Kasumi-1 (cell line): ENCODE results near the gene HSD11B2.
"Not testable (repeated sequence)": the region's sequence is repeated elsewhere in the genome, so short reads cannot be mapped to it uniquely, and the experiment has no call there.

ENCODE experiments used
- DNase-seq, 2 experiments: peaks; one replicate each; lab custom pipeline; 2025; lab: John Stamatoyannopoulos, UW

HSD11B2 gene

DNA sequence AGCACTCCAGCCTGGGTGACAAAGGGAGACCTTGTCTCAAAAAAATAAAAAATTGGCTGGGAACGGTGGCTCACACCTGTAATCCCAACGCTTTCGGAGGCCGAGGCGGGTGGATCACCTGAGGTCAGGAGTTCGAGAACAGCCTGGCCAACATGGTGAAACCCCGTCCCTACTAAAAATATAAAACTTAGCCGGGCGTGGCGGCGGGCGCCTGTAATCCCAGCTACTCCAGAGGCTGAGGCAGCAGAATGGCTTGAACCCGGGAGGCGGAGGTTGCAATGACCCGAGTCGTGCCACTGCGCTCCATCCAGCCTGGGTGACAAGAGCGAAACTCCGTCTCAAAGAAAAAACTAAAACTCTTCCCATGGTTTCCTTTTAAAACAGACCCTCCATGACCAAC lies 15.5 kb upstream of the HSD11B2 start:
- not testable (repeated sequence) for DNase-seq

DNA sequence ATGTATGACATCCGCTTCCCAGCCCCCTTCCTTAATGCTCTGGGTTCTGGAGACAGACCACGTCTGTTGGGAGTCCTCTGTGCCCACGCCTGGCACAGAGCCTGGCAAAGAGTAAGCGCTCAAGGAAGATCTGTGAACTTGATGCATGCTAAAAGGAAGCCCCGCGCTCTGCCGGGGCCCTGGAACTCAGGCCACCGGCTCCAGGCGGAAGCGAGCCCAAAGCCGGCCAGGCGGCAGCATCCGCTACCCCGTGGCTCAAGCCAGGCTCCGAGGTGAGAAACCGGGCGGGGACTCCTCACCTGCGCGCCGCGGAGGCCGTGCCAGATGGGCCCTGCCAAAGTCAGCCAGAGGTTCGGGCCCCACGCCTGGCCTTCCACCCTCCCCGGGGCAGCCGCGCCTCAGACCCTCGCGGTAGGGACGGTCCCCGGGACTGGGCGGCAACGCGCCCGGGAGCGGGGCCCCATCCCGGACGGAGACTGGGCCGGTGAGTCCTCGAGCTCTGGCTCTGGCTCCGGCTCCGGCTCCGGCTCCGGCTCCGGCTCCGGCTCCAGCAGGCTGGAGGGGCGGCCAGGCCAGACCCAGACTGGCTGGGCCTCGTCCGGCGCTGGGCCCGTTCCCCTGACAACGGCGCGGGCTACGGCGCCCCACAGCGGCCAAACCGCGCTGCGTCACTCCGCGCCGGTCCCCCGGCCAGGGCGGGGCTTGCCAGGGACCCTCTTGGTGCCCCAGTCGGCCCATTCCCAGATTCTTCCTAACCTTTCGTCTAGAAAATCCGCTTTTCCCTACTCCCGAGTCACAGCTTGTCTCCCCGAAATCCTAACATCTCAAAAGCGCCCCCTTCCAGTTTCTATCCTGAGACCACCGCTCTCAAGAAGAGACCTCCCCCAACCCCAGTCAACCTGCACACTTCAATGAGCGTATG lies 14.8 kb upstream of the HSD11B2 start, which contains the start of gene ZDHHC1:
ZDHHC1 (minus strand) TSS at position 606 of the 922 bp plus-strand sequence. CDS start 8,702 bp downstream, outside the sequence.
- DNase-seq = peak in 1 of 2 experiments; percentile 18

DNA sequence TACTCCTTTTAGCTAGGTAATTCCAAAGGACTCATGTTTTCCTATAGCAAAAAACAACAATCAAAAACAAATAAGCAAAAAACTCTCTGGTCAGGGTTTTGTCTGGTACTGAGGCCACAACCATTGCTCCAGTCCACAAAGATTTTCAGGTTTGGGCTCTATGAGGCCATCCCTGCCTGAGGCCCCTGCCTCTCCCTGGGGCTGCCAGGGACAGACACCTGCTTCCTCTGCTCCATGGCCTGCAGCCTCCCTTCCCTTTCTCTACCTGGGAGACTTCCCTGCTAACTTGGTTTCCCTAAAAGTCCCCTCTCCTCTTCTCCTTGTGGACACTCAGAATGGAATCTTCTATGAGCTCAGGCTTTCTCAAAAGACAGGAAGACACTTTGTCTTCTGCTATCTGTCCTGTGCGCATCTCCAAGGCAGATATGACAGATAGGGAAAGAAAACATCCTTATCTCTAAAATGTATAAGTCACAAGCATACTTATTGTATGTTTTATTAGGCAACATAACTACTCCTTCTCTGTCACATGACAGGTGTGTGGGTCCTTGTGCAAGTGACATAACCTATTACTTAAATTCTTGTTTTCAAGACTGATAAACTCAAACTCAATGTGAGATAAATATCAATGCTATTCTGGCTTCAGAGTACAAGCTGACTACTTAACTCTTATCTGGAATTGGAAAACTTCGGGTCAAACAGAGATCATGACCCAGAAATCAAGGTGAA lies 13.4 kb upstream of the HSD11B2 start:
- DNase-seq = no peak

DNA sequence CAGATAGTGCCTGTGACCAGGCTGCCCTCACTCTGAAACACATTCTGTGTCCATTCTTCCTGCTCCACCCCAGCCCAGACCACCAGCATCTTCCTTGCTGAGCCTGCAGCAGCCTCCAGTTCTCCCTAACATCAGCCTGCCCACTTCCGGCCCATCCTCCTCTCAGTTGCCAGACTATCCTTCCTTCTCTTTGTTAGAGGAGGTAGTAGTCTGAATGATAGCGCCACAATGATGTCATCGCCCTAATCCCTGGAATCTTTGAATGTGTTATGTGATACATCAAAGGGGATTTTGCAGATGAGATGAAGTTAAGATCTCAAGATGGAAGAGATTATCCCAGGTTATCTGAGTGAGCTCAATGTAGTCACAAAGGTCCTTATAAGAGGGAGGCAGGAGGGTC lies 11.4 kb upstream of the HSD11B2 start:
- DNase-seq = no peak

DNA sequence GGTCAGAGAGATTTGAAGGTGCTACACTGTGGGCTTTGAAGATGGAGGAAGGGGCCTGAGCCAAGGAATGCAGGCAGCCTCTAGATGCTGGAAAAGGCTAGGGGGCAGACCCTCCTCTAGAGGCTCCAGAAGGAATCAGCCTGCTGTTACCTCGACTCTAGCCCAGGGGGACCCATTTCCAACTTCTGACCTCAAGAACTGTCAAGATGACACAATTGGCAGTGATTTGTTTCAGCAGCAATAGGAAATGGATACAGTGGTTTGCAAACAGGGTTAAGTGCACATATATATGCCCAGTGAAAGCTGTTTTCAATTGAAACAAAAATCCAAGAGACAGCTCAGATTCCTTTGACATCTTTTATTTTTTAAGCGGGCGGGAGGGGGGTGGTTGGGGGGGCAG lies 11.0 kb upstream of the HSD11B2 start:
- DNase-seq = no peak

DNA sequence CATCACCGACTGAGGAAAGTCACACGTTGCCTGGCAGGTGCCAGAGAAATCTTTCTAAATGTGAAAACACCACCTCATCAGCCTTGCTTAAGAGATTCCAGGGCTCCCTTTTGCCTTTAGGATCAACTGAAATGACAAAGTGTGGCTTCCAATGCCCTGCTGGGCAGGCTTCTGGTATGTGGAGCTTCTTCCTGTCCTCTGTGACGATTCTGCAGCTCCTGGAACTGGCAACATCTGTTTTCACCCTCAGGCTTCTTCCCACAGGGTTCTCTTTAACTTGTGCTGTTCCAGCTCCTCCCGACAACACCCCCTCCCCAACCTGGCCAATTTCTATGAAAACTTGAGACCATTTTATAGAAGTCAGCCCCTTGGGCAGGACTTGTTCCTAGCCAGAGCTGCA lies 9.9 kb upstream of the HSD11B2 start:
- no peak for DNase-seq

DNA sequence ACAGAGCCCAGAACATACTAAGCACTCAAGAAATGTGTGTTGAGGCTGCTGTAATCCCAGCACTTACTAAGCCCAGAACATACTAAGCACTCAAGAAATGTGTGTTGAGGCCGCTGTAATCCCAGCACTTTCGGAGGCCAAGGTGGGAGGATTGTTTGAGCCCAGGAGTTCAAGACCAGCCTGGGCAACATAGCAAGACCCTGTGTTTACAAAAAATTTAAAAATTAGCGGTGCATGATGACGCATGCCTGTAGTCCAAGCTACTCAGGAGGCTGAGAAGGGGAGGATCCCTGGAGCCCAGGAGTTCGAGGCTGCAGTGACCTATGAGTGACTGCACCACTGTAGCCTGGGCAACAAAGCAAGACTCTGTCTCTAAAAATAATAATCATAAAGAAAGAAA lies 7.9 kb upstream of the HSD11B2 start:
- DNase-seq = no peak

DNA sequence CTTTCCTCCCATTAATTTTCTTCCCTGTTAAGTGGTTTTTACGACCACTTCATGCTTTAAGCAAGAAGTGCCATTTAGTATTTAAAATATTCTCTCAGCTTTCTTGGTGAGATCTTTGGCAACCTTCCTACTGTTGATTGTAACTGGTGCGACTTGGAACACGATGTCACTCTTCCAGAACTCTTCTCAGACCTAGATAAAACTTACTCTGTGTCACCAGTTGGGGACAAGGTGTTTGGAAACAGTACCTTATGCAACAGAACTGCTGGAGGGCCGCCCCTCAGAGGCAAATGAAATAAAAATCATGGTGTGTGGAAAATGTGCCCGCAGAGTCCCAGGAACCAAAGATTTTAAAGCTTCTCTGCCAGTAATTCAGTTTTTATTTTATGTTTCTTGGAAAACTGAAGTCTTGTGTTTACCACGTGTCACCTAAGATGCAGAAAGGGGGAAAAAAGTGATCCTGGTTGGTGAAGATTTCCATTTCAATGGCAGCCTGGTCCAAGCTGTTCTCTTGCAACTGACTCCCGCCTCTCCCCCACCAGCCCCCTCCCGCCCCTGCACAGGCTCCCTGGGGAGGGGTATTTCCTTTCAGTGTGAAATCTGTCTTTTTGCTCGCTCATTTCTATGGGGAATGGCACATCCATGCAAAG lies 7.2 kb upstream of the HSD11B2 start:
- DNase-seq = no peak

DNA sequence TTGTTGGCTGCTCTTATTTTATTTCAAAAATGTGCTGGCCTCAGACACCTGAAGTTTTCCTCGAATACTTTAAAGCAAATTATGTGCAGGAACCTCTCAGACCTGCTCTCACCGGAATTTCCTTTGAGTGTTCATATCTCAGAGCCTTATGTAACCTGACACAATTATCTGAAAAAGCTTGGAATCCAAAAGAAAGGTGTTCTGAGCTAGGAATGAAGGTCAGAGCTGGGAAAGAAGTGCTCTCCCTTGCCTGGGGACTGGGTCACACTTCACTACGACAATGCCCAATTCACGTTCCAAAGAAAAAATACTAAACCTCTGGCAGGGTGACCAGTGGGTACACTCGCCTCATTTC lies 6.7 kb upstream of the HSD11B2 start:
- DNase-seq = no peak

DNA sequence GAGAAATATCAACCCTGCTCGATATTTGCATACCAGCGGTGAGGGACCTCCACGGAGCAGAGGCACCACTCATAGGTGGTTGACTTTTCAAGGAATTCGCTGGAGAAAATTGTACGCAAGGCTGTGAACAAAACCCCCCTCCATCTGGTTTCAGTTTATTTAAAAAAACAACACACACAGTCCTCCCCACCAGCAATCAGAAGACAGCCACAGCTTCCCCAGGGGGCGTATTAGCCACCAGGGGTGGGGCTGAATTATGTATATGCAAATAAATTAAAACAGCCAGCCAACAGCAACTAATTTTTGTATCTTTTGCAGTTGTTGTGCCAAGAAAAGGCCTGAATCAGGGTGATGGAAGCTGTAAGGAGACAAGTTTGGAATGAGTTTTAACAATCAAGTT lies 5.9 kb upstream of the HSD11B2 start:
- no peak for DNase-seq

DNA sequence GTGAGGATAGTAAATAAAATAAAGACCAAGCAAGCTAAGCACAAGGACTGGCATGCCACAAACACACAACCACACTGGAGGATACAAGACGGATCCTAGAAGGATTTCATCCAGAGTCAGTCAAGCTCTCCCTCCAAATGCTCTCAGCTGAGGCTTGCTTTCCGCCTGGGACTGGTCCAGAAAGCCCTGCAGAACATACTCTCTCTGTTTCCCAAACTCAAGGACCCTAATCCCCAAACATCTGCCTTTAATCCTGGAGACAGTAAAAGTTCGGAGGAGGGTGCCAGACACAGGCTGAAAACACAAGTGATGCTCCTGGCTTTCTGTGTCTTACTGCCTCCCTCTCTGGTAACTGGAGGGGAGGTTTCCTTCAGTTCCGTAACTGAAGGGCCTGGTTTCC lies 5.3 kb upstream of the HSD11B2 start:
- no peak for DNase-seq

DNA sequence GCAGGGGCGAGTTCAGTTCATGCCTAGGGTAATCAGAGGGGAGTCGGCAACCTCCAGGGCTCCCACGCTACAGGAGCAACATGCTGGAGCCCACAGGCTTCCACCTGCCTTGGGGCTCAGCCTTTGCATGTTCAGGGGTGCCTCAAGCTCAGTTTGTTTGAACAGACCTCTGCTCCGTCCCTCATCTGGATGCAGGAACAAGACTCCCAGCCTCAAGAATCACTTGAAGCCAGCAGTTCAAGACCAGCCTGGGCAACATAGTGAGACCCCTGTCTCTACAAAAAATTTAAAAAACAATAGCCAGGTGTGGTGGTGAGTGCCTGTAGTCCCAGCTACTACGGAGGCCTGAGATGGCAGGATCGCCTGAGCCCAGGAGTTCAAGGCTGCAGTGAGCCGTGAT lies 4.9 kb upstream of the HSD11B2 start:
- no peak for DNase-seq

DNA sequence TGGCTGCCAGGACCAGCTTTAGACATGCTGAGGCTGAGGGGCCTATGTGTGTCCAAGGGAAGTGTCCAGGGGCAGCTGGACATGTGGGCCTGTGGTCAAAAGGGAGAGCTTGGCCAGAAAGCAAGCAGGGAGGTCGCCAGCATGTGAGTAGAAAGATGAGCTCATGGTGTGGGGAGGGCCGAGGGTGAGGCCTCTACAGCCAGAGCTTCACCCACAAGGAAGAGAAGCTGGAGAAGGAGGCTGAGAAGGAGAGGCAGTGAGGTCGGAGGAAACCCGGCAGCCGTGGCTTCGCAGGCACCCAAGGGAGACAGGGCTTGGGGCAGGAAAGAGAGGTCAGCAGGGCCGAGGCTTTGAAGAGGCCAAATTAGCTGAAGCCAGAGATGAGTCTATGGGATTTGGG lies 4.0 kb upstream of the HSD11B2 start:
- no peak for DNase-seq

DNA sequence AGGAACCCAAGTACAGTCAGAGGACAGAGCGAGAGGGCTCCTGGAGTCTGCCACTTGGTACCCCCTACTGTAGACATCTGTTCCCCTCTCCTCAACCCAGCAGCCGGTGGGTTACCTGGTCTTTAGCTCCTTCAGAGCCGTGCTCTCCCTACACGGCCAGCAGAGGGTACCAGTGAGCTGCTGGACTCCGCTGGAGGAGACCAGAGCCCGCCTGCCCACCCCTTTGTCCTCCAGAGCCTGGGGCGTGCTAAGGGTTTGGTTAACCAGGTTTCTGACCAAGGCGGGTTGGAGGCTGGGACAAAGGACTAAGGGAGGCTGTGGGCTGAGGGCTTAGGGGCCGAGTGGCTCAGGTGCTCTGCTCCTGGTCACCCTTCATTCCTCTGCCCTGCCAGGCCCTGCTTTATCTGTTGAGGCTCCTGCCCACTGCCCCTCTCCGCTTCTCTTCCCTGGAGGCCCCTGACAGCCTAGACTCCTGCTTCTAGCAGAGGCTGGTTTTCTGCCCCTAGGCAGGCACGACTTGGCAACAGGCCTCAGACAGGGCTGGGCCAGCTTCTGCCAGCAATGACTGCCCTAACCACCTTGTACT lies 2.7 kb upstream of the HSD11B2 start:
- DNase-seq = peak; percentile 48 to 58

DNA sequence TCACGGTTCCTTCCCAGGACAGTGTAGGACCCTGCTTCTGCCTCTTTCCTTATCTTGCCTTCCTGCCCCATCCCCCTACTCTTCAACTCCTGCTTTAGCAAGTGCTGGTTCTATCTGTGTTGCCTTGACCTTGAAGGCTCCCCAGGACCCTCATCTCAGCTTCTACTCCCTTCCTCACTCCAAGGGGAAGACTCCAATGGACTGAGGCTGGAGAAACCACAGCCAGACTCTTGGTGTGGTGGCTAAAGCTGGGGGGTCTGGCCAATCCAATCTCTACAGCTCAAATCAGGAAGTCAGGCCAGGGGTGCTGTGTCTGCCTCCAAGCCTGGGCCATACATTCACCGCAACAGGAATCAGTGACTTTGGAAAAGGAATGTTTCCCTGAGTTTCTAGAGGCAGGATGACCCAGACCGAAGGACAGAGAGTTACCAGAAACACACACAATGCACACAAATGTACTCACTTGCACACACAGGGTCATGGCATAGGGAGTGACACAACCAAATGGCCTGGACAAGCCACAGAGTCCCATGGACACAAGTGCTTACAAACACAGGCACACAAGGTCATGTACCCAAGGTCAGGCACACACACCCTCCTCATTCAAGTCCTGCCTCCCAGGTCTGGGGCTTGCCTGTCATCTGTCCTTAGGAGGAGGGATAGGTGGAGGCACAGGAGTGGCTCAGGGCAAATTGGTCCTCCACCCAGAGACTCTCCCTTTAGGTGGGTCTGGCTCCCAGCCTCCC lies 1.7 kb upstream of the HSD11B2 start:
- no peak for DNase-seq

DNA sequence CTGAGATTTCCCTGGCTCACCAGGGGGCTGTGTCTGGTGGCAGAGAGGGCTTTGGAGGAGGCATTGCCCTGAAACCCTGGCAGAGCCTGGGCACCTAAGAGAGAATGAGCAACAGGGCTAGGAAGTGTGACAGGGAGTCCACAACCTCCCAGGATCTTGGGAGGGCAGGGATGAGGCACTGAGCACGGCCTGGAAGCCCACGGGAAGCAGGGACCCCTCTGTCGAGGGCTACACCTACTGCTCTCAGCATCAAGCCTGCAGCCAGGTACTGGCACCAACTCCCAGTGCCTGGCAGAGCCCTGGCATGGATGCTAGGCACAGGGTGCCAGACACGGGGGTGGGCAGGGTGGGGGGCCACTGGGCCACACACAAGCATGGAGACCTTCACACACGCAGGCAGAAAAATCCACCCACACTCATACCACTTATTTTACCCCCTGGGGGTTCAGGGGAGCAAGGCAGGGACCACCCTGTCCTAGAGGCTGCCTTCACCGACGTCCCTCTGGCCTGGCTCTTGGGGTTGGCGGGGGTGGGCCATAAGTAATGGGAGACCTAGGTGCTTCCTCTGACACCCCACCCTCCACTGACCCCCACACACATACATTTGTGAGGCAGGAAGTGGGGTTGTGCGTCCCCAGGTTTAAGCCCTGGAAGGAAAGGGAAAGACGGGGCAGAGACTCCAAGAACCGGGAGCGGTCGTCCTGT lies 970 bp upstream of the HSD11B2 start:
- no peak for DNase-seq

DNA sequence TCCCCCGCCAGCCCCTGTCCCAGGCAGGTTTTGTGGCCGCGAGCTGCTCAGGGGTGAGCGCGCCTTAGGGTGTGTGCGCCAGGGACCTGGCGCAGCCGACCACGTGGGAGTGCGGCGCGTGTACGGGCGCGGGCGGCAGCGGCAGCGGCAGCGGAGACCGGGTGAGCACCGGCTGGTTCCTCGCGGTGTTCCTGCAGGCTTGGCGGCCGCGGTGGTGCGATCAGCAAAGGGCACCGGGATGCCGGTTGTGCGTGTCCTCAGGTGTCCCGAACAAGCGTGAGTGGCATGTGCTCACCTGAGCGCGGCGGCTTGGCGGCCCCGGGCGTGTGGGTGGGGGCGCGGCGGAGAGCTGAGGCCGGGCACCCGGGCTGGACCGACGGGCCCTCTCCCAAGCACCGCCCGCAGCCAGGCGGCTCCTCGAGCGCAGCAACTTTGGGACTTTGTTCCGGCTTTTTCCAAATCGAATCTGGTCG lies 381 bp upstream of the HSD11B2 start:
- no peak for DNase-seq

DNA sequence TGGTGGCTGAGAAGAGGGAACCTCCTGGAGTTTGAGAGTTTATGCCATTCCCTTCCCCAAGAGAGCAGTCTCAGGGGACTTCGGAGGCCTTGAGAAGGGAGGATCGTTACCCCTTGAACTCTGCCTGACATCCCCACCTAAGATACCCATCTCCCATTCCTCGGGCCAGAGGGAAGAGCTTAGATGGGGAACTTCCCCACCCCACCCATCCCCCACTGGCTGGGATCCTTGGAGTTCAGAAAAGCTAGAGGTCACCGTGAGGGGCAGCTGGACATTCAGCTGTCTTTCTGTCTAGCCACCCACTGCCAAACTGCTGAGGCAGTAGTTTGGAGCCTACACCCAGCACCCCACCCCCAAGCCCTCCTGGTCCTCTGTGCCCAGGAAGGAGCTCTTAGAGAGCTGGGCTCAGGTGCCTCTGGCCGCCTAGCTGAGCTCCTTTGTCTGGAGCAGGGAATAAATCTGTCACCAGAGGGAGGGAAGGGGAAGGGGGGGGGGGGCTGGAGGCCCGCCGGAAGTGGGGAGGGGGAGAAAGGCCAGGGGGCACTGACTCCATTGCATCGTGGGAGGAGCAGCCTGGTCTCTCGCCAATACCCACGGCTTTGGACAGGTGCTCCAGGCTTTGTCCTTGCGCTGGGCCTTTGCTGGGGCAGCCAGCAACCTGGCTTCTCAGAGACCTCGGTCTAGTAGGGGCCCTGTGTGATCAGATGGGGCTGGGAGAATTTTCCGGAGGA lies 1.0 kb downstream of the HSD11B2 start:
- no peak for DNase-seq

DNA sequence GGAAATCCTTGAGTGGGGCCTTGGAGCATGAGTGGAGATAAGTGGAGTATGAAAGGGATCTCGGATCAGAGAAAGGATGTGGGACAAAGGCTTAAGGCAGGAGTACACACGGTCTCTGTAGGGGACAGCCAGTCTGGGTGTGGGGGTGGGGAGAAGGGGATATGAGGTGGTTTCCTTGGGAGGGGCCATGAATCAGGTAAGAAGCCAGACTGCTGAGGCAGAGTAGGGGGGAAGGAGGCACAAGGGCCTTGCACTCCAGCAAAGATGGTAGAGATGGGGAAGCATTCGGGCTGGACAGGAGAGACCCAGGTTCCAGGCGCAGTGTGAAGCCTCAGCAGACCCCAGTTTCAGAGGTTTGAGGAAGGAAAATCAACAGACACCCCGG lies 1.6 kb downstream of the HSD11B2 start:
- DNase-seq = no peak

DNA sequence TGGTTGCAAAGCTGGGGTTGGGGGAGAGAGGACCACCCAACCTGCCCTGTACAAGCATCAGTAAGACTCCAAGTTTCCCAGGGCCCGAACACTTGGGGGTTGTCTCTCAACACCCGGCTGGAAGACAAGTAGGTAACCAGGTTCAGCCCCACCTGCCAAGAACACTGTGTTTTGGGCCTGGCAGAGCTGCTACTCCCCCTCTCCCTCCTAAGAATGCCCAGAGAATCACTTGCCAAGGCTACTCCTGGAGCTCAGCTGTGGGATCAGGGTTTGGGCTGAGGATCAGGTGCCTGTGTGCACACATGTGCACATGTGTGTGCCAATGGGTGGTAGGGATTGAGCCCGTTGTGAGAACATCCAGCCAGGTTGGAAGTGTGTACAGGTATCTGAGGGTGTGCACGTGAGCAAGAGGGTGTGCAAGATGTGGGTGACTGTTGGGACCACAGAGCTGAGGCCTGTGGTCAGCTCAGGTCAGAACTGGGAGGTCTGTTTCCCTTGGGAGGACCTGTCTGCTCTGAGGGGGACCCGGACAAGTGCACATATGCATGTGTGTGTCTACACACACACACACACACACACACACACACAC lies 2.3 kb downstream of the HSD11B2 start:
- DNase-seq = no peak
